ENCODE data around the gene SGCD.
A peak's percentile ranks its signal among the peaks of the same experiment; 100 is the strongest.

SGCD gene

GRCh38 chr5:156411185-156411613, 84.2 kb downstream of the SGCD start:
- DNase-seq (ENCODE audit: low read depth) = peak; percentile 34

GRCh38 chr5:156411957-156412356, 85.0 kb downstream of the SGCD start:
- no peak overlapping the region for H3K4me3 ChIP-seq (ENCODE audit: control insufficient read depth, low read depth, low read length)
- TF ChIP-seq CTCF (IDR thresholded peaks at IDR 0.05; ENCODE audit: control insufficient read depth, insufficient read depth, low read depth, low read length, missing control alignments) = no peak
- no peak for DNase-seq (ENCODE audit: low read depth)

More at GRCh38 chr5:156411185-156411613, 84.2 kb downstream of the SGCD start:
- no peak for TF ChIP-seq CTCF (IDR thresholded peaks at IDR 0.05; ENCODE audit: control insufficient read depth, insufficient read depth, low read depth, low read length, missing control alignments)
- H3K4me3 ChIP-seq (ENCODE audit: control insufficient read depth, low read depth, low read length) = peak overlapping the region; percentile 11; the same call in 1 of the 2 replicates

- H3K4me3 ChIP-seq (ENCODE audit: control insufficient read depth, low read depth, low read length) = no peak overlapping the region
- TF ChIP-seq CTCF (IDR thresholded peaks at IDR 0.05; ENCODE audit: control insufficient read depth, insufficient read depth, low read depth, low read length, missing control alignments) = no peak
- DNase-seq (ENCODE audit: low read depth) = no peak
Observed at GRCh38 chr5:156414391-156414790, 87.4 kb downstream of the SGCD start.

GRCh38 chr5:156419661-156420060, 92.7 kb downstream of the SGCD start:
- TF ChIP-seq CTCF (IDR thresholded peaks at IDR 0.05; ENCODE audit: control insufficient read depth, insufficient read depth, low read depth, low read length, missing control alignments) = no peak
- DNase-seq (ENCODE audit: low read depth) = no peak
- no peak overlapping the region for H3K4me3 ChIP-seq (ENCODE audit: control insufficient read depth, low read depth, low read length)

- no peak for DNase-seq (ENCODE audit: low read depth)
- H3K4me3 ChIP-seq (ENCODE audit: control insufficient read depth, low read depth, low read length) = no peak overlapping the region
- no peak for TF ChIP-seq CTCF (IDR thresholded peaks at IDR 0.05; ENCODE audit: control insufficient read depth, insufficient read depth, low read depth, low read length, missing control alignments)
Observed at GRCh38 chr5:156420665-156421064, 93.7 kb downstream of the SGCD start.

- no peak for TF ChIP-seq CTCF (IDR thresholded peaks at IDR 0.05; ENCODE audit: control insufficient read depth, insufficient read depth, low read depth, low read length, missing control alignments)
- no peak overlapping the region for H3K4me3 ChIP-seq (ENCODE audit: control insufficient read depth, low read depth, low read length)
Observed at GRCh38 chr5:156421798-156422197, 94.8 kb downstream of the SGCD start.

GRCh38 chr5:156423597-156423996, 96.6 kb downstream of the SGCD start:
- H3K4me3 ChIP-seq (ENCODE audit: control insufficient read depth, low read depth, low read length) = no peak overlapping the region
- no peak for DNase-seq (ENCODE audit: low read depth)
- no peak for TF ChIP-seq CTCF (IDR thresholded peaks at IDR 0.05; ENCODE audit: control insufficient read depth, insufficient read depth, low read depth, low read length, missing control alignments)

More at GRCh38 chr5:156421798-156422197, 94.8 kb downstream of the SGCD start:
- no peak for DNase-seq (ENCODE audit: low read depth)
